Ovary (tissue), 9 donors: ENCODE results near the gene KRT81. TPM values are rescaled to one million over a fixed set of nuclear protein-coding genes. Genes with fewer than 3 reads are reported as not detected.
"Not testable (repeated sequence)": the region's sequence is repeated elsewhere in the genome, so short reads cannot be mapped to it uniquely, and the experiment has no call there.

Experiments
- DNase-seq, 5 donors: peaks; one replicate each; pipeline ENCODE4 v3.0.0-alpha.2; 2019 to 2020
- H3K27ac ChIP-seq, 2 donors: fragments of 200-600 bp; one replicate each; pipeline versions ENCODE4 v1.5.1 to v1.8.0; 2019 to 2022
- H3K27me3 ChIP-seq: fragments of 200-600 bp; one replicate; pipeline ENCODE4 v1.8.0; 2022
- H3K36me3 ChIP-seq: fragments of 200-600 bp; sonication (generic); one replicate; pipeline ENCODE4 v1.5.1; 2019
- H3K4me1 ChIP-seq: one replicate; pipeline ENCODE4 v1.8.1; 2013; ENCODE audit warnings: mild to moderate bottlenecking, moderate library complexity; ENCODE audit not compliant: insufficient read depth
- H3K4me3 ChIP-seq: fragments of 200-600 bp; sonication (generic); one replicate; pipeline ENCODE4 v1.5.1; 2017
- H3K9me3 ChIP-seq, 2 donors: fragments of 200-600 bp in 1 of 2; sonication (generic) in 1 of 2; one replicate each; pipeline versions ENCODE4 v1.5.1 to v1.8.1; 2013 to 2019; ENCODE audit warnings: mild to moderate bottlenecking in 1 of 2, moderate library complexity in 1 of 2
- EP300 ChIP-seq: sonication (generic); formaldehyde crosslinking; IDR thresholded peaks from one replicate; pipeline ENCODE4 v1.6.1; 2017; ENCODE audit warnings: antibody characterized with exemption
- POLR2A ChIP-seq: fragments of 450-650 bp; IDR thresholded peaks from one replicate; pipeline ENCODE4 v1.6.1; 2017; ENCODE audit warnings: antibody characterized with exemption, mild to moderate bottlenecking, moderate library complexity
- WGBS, 3 donors: extraction: QIAGEN DNeasy Blood & Tissue Kit in 1 of 3; methylation state at CpG; one replicate each; pipeline versions ENCODE4 v1.1.5 to v1.1.7; 2013 to 2017; 5-methylcytosine and 5-hydroxymethylcytosine counted together
- intact Hi-C, 4 donors: fragments of 100-400 bp; cut with DNase I; formaldehyde crosslinking; loops; one replicate each; pipeline versions ENCODE4 v1.11.0 to v1.15.1; 2022 to 2023
- polyA plus RNA-seq, 2 donors: library from polyadenylated mRNA; stranded (reverse); fragments of 200-250 nt in 1 of 2; fragments of 350-450 nt in 1 of 2; fragmentation: Illumina TruSeq in 1 of 2; extraction: RNeasy Lipid Tissue Mini Kit (QIAGEN cat#74804) in 1 of 2; gene quantifications; one replicate each; pipeline ENCODE4 v1.2.3, GENCODE V29; 2013 to 2014
- total RNA-seq, 7 donors: library from RNA; depleted of rRNA in 2 of 7; stranded (reverse); fragments of >200 nt in 2 of 7; fragmentation: NEBNext Ultra II Directional in 3 of 7; extraction: Animal tissue kit (Norgen Biotek cat#: 25700) in 3 of 7; gene quantifications; one replicate each; pipeline versions ENCODE4 v1.1.0 to v1.2.4, GENCODE V29; 2016 to 2023
- TF ChIP-seq, protein P1 (sequence below), 3 donors: fragments of 450-650 bp in 2 of 3; fragments of 200-600 bp in 1 of 3; IDR thresholded peaks; one replicate each; pipeline versions ENCODE4 v1.5.1 to v1.8.0; 2016 to 2022; ENCODE audit warnings: antibody characterized with exemption in 3 of 3, mild to moderate bottlenecking in 1 of 3
- donor health status: DM: no; HTN: no; CAD: no; lungs with moderate emphysema.
- donor health status: DM: no; HTN: no; CAD: no.
- donor health status: Bipolar disorder and iron deficiency.
- donor health status: DM: yes; HTN: yes; CAD: no.
- donor health status: DM: no; HTN: no; CAD: no.
- donor health status: DM: yes; HTN: yes; CAD: no.

KRT81 gene
- total and polyA plus RNA-seq, 9 donors = 1.2 TPM; not detected in 8

- DNase-seq, H3K4me1 ChIP-seq, H3K27ac ChIP-seq, H3K27me3 ChIP-seq, H3K4me3 ChIP-seq, intact Hi-C loops, H3K9me3 ChIP-seq, H3K36me3 ChIP-seq: not testable (repeated sequence)
- WGBS, 3 donors = 75 to 84% (median 81%) methylated on average over 17 of the region's 17 CpGs
These were observed 3.2 kb downstream of the KRT81 start for GRCh38 chr12:52287816-52288805.

GRCh38 chr12:52286857-52287785 is 4.2 kb downstream of the KRT81 start:
- H3K4me3 ChIP-seq, DNase-seq, H3K27me3 ChIP-seq, H3K4me1 ChIP-seq, intact Hi-C loops, H3K36me3 ChIP-seq, H3K27ac ChIP-seq, H3K9me3 ChIP-seq: not testable (repeated sequence)
- 80 to 92% (median 81%) methylated on average over 21 of the region's 21 CpGs for WGBS, 3 donors

GRCh38 chr12:52285851-52286530 is 5.3 kb downstream of the KRT81 start:
- Histone ChIP-seq H3K36me3 (no peaks in the 10 kb centered on the region), H3K27ac (no peak overlapping the region), H3K4me3 (no peak overlapping the region), H3K9me3 (no peaks in the 10 kb centered on the region), H3K27me3 (no peaks in the 10 kb centered on the region), H3K4me1 (no peaks in the 10 kb centered on the region)
- no peak for DNase-seq
- WGBS, 3 donors = 87 to 90% (median 87%) methylated on average over 24 of the region's 24 CpGs
- TF ChIP-seq EP300 (no peak), POLR2A (no peak)
- TF ChIP-seq, protein P1, sequence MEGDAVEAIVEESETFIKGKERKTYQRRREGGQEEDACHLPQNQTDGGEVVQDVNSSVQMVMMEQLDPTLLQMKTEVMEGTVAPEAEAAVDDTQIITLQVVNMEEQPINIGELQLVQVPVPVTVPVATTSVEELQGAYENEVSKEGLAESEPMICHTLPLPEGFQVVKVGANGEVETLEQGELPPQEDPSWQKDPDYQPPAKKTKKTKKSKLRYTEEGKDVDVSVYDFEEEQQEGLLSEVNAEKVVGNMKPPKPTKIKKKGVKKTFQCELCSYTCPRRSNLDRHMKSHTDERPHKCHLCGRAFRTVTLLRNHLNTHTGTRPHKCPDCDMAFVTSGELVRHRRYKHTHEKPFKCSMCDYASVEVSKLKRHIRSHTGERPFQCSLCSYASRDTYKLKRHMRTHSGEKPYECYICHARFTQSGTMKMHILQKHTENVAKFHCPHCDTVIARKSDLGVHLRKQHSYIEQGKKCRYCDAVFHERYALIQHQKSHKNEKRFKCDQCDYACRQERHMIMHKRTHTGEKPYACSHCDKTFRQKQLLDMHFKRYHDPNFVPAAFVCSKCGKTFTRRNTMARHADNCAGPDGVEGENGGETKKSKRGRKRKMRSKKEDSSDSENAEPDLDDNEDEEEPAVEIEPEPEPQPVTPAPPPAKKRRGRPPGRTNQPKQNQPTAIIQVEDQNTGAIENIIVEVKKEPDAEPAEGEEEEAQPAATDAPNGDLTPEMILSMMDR (IDR thresholded peaks at IDR 0.05) = no peak
- intact Hi-C loops = no loop called here

- intact Hi-C loops = no loop called here
- Histone ChIP-seq H3K4me3 (no peak overlapping the region), H3K4me1 (no peaks in the 10 kb centered on the region), H3K9me3 (no peaks in the 10 kb centered on the region), H3K27me3 (no peaks in the 10 kb centered on the region), H3K36me3 (no peaks in the 10 kb centered on the region), H3K27ac (no peak overlapping the region)
- TF ChIP-seq POLR2A (no peak), EP300 (no peak)
- TF ChIP-seq, protein P1 (IDR thresholded peaks at IDR 0.05) = no peak
- DNase-seq = no peak
- WGBS, 3 donors = 86 to 98% (median 92%) methylated on average over 2 of the region's 2 CpGs
These were observed 6.1 kb downstream of the KRT81 start for GRCh38 chr12:52285172-52285745.
